NCI-H526 (cell line): ENCODE results near the gene ADRA2B.
A peak's percentile ranks its signal among the peaks of the same experiment; 100 is the strongest.
"Not testable (repeated sequence)": the region's sequence is repeated elsewhere in the genome, so short reads cannot be mapped to it uniquely, and the experiment has no call there.

Experiments used
- DNase-seq, 2 experiments: peaks; one replicate each; lab custom pipeline; 2025; lab: John Stamatoyannopoulos, UW

Gene ADRA2B

GRCh38 chr2:96150007-96150640 lies 33.8 kb upstream of the ADRA2B start:
- no peak for DNase-seq

DNA sequence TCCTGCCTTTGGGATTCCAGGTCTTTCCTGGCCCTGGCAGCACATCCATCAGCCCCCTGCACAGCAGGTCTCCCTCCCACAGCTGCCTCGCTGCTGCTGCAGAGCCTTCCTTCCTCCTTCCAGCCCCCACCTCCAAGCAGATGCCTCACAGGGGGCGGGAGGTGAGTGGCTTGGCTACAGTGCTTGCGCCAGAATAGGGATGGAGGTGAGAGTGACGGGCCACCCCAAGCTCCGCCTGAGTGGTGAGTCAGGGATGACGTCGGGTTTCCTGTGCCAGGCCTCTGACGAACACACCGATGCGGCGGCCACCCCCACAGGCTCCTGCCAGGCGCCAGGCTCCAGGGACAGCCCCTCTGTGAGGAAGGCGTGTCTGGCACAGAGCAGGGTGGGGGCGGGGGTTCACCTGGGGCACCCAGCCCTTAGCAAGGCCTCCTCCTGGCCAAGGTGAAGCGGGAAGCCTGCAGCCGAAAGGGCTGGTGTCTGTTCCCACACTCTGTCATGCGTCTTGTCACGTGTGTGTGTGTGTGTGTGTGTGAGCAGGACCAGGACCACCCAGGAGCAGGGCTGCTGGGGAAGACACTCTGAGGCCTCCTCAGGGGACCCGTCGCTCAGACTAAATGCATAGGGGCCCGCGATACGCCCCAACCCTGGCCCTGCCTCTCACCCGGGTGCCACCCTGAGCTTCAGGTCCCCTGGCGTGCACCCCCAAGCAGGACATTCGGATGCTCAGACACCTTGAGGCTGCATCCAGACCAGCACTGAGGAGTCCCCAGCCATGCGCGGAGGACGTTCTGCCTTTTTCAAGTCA lies 32.2 kb upstream of the ADRA2B start:
- no peak for DNase-seq

GRCh38 chr2:96147593-96148201 lies 31.3 kb upstream of the ADRA2B start:
- DNase-seq = no peak

GRCh38 chr2:96146881-96147592 lies 30.7 kb upstream of the ADRA2B start:
- no peak for DNase-seq

DNA sequence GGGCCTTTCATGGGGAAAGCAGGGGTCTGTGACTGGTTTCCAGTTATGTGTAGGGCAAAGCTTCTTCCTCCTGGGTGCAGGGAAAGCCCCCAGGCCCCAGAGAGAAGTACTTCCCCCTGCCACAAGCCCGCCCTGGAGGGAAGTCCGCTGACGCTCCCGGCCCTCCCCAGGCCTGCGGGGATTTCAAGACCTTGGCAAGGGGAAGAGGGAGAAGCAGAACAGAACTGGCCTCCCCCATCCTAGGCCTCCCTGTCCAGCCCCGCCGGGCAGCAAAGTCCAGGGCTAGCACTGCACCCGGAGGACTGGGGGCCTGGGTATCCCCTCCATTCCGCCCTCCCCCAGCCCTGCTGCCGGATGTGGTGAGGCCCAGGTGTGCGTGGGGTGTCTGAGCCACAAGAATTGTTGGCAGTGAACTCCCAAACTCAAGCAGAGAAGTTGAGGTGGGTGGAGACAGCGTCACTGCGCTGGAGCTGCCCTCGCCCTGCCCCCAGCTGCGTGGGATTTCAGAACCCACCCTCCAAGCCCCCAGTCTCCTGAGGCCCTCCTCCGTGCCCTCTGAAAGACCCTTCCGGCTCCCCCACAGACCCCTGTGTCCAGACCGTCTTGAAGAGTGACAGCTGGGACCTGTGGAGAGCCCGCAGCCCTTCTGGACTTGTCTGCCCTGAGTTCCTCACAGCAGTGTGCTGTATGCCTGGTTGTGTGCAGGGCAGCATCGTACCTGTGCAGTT lies 29.9 kb upstream of the ADRA2B start:
- DNase-seq = no peak

DNA sequence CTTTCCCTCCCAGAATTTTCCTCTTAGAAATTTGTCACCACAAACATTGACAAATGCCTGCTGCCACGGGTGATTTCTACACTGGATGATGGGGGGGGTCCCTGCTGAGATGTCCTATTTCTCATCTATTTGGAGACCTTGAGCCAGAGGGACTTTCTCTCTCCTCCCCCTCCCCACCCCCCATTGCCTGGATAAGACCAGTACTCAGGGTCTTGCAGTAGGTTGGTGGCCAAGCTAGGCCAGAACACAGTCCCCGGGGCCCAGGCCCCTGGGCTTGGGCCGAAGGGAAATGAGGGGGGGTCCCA lies 29.4 kb upstream of the ADRA2B start:
- no peak for DNase-seq

GRCh38 chr2:96145036-96145847 lies 28.9 kb upstream of the ADRA2B start, which contains the start of gene DUSP2:
TSS of gene DUSP2 (minus strand) at chr2:96145440. CDS start at chr2:96145354, 86 bp downstream.
- DNase-seq = peak; percentile 29 to 77

DNA sequence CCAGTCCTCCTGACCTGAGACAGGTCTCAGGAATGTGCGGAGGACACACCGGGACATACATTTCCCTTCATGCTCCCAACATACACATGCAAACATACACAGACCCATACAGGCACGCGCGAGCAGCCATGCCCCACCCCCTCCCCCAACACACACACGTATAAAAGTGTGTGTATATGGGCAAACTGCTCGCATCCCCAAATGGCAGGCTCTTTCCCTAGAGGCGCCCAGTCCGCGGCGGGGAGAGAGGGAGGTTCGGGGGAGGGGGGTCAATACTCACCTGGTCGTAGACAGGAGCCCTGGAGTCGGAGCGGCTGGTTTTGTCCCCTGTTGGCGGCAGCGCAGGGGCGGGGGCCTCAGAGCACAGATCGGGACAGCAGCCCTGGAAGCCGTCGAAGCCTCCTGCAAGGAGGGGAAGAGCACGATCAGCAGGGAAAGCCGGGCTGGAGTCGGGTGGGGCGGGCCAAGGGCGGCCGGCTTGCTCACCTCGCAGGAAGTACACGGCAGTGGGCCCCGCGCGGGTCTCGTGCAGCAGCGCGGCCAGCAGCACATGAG lies 28.2 kb upstream of the ADRA2B start:
- DNase-seq = peak; percentile 58 to 76

GRCh38 chr2:96143848-96144480 lies 27.6 kb upstream of the ADRA2B start:
- DNase-seq = peak; percentile 58 to 80

DNA sequence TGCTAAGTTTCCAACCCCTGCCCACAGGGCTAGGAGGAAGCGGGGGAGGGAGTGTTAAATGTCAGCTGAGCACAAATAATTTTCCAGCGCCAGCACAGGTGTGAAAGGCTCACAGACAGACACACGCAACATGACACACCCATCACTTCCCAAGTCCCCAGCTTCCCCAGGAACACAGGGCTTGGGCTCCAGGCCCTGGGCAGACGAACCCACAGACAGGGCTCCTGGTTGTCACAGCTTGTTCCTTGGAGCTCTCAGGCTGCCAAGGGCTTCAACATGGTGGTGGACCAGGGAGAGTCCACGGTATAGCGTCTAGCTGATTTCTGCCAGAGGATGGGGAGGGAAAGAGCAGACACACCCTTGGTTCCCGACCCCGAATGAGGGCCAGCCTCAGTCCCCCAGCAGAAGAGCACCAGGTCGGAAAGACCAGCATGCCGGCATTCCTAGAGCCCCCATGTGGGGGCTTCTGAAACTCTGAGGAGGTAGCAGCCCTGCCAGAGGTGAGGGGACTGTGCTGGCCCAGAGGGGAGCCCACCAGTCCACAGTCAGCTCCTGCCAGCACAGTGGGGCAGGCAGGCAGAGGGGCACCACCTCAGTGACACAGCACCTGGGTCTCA lies 27.0 kb upstream of the ADRA2B start:
- no peak for DNase-seq

DNA sequence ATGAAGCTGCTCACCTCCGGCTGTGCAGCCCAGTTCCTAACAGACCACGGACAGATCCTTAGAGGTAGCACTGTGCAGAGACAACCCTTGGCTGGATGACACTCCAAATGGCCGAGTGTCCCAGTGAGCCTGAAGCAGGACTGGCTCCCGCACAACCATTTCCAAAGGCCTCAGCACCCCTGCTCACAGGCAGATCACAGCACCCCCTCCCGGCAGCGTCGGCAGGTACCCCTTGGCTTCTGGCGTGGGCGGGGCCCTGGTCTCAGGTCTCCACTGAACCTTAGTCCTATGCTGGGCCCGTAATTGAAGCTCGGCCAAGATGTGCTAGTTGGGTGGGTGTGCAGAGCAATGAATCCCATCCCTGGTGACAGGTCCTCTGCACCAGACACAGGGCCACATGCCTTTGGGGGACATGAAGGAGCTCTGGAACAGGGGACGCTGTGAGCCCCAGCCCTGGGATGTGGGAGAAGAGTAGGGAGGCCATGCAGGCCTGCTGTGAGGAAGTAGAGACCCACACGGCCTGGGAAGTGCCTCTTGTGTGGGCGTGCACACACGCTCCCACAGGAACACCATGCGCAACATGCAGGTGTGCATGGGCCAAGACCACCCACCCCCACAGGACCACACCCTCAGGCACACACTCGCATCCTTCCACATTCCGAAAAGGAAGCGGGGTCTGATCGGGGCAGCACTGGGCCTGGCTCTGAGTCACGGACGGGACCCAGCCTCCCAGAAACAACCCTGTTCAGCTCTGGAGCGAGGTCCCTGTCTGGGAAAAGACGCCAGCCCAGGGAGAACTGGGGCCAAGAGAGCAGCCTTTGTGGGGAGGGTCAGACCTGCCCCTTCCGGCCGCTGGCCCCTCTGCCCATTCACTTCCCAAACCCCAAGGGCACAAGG lies 26.1 kb upstream of the ADRA2B start:
- DNase-seq = no peak

DNA sequence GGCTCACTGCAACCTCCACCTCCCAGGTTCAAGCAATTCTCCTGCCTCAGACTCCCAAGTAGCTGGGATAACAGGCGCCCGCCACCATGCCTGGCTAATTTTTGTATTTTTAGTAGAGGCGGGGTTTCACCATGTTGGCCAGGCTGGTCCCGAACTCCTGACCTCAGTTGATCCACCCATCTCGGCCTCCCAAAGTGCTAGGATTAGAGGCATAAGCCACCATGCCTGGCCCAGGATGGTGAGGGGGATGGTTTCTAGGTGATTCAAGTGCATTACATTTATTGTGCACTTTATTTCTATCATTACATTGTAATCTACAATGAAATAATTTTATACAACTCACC lies 25.2 kb upstream of the ADRA2B start:
- not testable (repeated sequence) for DNase-seq

DNA sequence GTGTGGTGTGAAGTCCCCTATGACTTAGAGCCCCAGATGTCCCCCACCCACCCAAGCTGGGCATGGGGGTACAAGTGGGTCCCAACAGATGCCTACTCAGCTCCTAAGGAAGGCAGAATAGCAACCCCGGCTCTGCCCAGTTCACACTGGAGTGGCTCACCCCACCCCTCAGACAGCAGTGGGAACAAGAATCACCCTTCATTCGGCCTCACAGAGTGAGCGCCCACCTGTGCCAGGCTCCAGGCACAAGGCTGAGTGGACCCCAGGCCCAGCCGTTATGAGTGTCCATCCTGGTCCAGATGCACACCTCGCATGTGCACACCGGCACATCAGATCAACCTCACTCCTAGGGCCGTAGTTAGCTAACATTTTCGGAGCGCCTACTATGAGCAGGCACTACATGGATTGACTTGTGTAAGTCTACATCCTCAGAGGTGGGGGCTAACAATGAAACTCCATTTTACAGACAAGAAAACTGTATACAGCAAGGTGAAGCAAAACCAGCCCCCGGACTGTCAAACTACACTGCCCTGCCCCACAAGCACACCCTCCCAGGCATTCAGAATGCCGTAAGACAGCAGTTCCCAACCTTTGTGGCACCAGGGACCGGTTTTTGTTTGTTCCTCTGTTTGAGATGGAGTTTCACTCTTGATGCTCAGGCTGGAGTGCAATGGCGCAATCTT lies 24.7 kb upstream of the ADRA2B start:
- DNase-seq = no peak

GRCh38 chr2:96139181-96139758 lies 22.9 kb upstream of the ADRA2B start:
- no peak for DNase-seq

DNA sequence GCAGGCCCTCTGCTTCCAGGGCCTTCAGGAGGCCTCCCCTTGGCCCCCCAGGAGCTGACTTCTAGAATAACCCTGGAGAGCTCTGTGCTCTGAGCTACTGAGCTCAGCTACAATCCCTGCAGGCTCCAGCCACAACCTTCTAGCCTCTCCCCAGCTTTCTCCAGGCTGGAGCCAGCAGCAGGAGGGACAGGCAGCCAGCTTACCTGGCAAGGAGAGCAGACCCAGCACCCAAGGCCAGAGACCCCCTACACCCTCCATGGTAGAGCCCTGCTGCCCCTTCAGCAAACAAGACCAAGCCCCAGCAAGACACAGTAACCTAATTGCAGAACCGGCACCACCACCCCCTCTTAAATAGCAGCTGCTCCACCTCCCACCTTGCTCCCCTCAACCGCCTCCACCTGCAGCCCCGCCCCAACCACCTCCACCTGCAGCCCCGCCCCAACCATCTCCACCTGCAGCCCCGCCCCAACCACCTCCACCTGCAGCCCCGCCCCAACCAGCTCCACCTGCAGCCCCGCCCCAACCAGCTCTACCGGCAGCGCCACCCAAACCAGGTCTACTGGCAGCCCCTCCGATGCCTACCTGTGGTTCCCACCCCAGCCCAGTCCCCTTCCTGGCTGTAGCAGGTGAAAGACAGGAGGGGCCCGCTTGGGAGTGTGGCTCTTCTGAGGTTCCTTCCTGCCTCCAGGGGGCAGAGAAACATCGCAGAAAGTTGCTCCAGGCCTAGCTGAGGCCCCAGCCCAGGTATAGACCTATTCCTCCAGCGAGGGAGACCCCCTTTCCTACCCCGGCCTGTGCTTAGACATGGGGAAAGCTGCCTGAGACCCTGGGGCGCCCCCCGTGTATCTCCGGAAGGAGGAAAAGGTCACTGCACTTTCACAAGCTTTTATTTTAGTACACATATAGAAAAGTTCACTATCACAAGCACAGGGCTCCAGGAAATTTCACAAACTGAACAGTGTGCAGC lies 22.1 kb upstream of the ADRA2B start, which contains the start of gene ASTL:
TSS of gene ASTL (minus strand) at position 324 of the 967 bp plus-strand sequence. CDS start at position 258, 66 bp downstream.
- peak; percentile 78 to 92 for DNase-seq
